ENCODE data around the gene NAA25.
"Not testable (repeated sequence)": the region's sequence is repeated elsewhere in the genome, so short reads cannot be mapped to it uniquely, and the experiment has no call there.

Gene NAA25

DNA sequence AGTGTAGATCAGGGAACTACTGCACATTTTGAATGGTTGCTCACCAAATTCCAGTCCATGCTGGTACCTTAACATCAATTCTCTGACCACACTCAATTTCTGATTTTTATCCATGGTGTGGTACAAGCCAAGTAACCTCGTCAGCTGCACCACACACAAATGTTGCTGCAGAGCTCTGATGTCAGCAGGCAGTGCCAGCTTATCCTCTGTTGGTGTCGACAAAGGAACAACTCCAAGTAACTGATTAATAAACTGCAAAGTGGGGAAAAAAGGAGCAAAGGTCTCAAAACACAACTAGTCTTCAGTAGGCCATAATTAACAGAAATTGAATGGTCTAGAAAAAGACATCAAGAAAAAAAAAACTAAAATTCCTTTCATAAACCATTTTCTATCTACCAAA, 47.4 kb downstream of the NAA25 start:
- DNase-seq (ENCODE audit: low read depth) = no peak

DNA sequence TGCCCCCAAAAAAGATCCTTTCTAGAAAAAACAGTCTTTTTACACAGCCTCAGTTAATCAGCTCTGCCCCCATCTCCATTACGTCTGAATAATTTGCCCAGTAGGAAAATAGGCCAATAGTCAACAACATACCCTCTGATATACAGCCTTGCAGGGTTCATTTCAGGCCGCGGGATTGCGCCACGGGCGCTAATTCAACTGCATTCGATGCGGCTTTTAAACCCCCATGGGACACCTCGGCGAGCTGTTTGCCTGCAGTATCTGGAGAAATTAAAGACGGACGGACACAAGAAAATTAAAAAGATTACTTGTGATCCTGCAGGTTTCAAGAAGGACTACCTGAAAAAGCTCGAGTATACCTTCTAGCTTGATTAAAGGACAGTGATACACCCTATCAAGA, 59.2 kb downstream of the NAA25 start:
- DNase-seq (ENCODE audit: low read depth) = no peak

DNA sequence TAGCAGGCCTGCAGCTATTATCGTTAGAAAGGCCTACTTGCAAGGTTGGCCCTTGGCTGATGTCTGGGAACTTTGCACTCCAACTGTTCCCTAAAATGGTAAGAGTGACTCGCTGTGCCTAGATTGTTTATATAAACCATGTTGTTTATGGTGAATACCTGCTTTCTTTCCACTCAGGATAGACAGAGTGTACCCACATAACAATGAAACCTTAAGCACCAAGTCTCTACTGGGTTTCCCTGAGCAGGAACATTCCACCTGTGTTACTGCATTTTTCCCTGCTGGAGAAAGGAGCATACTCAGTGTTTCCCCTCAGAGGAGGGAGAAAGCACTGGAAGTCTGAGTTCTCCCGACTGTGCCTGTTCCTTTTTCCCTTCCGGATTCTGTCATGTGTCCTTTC, 62.6 kb downstream of the NAA25 start:
- no peak for DNase-seq (ENCODE audit: low read depth)

DNA sequence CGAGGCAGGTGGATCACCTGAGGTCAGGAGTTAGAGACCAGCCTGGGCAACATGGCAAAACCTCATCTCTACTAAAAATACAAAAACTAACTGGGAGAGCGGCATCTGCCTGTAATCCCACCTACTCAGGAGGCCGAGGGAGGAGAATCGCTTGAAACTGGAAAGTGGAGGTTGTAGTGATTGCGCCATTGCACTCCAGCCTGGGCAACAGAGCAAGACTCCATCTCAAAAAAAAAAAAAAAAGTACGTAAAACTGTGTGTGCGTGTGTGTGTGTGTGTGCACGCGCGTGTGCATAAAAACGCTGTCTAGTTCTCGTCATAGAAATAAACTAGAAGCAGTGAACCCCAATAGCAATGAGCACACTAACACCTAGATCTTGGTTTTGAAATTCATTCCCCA, 72.0 kb downstream of the NAA25 start:
- DNase-seq (ENCODE audit: low read depth) = not testable (repeated sequence)

DNA sequence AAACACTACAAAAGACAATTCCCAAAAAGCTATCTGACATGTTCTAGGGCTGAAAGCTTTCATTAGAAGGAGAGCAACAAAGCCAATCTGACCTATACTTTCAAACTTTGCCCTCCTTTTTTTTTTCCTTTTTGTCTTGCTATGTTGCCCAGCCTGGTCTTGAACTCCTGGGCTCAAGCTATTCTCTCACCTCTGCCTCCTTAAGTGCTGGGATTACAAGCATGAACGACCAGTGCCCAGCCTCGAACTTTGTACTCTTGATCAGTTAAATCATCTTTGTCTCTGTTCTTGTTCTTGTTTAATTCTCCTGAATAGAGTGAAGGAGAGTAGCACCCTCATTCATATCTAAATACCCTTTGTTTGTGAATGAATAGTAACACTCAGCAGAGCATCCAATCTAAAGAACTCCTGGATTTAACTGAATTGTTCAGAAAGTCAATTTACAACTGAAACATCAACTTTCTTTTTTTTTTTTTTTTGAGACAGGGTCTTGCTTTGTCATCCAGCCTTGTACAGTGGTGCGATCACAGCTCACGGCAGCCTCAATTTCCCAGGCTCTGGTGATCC, 73.3 kb downstream of the NAA25 start:
- no peak for DNase-seq (ENCODE audit: low read depth)

DNA sequence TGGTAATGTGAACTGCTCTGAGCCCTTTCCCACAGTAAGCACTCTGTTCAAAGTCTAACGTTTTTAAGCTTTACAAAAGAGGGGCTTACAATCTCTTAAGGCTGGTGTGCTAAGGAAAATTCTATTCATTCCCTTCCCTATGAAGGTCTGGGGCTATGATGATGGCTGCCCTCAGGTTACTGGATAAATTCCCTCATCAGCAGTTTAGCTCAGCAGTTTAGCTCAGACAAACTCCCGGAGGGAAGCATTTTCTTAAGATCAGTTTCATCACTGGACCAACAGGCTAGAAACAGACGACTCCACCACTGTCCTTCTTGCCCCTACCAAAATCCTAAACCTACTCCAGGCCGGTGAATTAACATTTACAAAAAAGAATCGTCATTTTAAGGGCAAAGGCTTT, 76.3 kb downstream of the NAA25 start:
- no peak for DNase-seq (ENCODE audit: low read depth)

DNA sequence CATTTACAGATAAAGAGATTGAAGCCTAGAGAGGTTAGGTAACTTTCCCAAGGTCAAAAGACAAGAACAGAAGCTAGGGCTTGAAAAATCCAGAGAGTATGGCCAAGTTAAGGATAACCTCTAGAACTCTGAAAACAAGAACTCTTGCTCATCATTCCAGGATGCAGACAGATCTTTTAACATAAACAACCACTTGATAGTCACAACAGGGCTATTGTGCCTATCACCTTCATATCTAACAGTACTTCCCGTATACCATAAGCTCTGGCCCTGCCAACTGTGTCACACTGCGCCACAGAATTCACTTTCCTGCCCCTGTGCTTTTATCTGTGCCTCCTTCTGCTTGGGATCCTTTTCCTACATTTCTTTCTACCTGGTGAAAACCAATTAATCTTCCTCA, 77.1 kb downstream of the NAA25 start:
- DNase-seq (ENCODE audit: low read depth) = no peak

DNA sequence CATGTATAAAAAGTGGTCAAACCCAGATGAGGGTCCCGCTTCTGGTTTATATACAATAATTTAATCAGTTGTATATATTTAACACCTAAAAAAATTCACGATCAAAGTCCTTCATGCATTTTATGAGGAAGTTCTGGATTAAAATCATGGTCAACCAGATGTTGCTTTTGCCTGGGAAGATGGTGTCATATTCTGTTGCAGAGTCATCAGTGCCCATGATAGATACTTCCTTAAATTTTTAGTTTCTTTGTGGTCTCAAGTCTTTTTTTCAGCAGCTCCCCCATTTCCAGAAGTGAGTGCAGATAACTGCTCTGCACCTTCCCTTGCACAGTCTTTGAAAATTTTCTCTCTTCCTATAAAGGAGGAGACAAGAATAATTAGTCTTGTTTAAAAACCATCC, 79.3 kb downstream of the NAA25 start:
- DNase-seq (ENCODE audit: low read depth) = no peak

DNA sequence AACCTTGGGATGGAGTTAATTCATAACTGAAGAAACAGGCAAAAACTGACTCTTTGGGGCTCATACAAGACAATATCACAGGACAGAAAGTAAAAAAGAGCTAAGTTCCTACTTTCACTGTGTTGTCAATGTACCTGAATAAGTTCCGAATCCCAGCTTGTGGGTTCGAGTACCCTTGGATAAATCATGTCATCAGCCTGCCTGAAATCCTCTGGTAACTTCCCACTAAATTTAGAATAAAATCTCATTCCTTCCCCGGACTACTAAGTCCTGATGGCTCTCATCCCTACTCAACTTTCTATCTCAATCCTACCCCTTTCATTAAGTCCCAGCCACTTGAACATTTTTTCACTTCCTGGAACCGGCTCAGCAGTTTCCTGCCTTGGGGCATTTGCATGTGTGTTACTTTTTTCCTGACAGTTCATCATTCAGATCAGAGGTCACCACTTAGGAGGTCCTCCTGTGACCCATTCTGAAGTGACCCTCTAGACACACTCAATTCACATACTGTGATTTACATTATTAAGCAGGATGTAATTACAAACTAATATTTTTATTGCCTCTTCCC, 82.7 kb downstream of the NAA25 start:
- no peak for DNase-seq (ENCODE audit: low read depth)

DNA sequence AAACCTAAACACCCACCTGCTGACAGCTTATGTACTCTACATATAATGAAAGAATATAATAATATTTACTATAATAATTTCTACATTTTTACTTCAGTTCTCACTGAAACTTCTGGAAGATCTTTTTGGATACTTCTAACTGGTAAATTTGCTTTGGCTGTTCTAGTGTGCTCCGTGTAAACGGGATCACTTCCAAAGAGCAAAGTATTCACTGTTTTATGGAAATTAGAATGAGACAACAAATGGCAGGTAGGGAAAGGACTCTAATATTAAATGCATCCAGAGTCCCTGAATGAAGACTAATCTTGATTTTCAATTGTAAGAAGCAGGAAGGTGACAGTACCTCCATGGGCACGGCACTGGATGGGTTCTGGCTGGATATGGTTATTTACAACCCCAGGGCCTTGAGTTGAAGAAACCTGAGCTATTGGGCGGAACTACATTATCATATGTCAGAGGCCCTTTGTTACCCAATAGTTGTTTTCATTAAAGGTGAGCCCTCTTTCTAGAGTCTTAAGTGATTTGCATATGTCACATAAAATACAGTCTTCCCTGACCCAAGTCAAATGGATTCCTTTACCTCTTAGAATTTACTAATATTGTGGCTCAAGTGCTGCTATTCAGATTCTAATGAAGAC, 84.7 kb downstream of the NAA25 start:
- no peak for DNase-seq (ENCODE audit: low read depth)

DNA sequence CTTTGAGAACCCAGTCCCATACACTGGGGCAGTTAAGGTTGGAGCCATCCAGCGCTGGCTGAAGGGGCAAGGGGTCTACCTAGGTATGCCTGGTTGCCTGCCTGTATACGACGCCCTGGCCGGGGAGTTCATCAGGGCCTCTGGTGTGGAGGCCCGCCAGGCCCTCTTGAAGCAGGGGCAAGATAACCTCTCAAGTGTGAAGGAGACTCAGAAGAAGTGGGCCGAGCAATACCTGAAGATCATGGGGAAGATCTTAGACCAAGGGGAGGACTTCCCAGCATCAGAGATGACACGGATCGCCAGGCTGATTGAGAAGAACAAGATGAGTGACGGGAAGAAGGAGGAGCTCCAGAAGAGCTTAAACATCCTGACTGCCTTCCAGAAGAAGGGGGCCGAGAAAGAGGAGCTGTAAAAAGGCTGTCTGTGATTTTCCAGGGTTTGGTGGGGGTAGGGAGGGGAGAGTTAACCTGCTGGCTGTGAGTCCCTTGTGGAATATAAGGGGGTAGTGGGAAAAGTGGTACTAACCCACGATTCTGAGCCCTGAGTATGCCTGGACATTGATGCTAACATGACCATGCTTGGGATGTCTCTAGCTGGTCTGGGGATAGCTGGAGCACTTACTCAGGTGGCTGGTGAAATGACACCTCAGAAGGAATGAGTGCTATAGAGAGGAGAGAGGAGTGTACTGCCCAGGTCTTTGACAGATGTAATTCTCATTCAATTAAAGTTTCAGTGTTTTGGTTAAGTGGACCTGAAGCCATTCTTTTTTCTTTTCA, 86.2 kb downstream of the NAA25 start:
- DNase-seq (ENCODE audit: low read depth) = no peak

DNA sequence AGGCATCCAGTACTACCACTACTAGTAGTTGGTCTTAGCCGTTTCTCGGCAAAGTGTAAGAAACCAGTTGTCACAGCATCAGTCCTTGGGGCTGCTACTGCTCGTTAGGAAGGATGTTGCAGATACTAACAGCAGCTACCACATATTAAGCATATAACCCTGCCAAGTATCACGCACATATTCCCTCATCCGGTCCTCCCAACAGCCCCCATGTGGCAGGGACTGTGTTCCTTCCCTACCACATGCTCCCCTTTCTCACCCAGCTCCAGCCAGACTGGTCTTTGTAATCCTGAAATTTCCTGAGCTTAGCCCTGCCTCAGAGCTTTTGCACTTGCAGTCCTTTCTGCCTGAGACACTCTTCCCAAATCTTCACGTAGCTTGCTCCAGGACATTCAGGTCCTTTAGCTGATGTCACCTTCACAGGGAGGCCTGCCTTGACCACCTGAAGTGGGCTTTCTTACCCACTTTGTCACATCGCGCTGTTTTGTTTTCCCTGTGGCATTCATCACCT, 87.6 kb downstream of the NAA25 start:
- DNase-seq (ENCODE audit: low read depth) = no peak

DNA sequence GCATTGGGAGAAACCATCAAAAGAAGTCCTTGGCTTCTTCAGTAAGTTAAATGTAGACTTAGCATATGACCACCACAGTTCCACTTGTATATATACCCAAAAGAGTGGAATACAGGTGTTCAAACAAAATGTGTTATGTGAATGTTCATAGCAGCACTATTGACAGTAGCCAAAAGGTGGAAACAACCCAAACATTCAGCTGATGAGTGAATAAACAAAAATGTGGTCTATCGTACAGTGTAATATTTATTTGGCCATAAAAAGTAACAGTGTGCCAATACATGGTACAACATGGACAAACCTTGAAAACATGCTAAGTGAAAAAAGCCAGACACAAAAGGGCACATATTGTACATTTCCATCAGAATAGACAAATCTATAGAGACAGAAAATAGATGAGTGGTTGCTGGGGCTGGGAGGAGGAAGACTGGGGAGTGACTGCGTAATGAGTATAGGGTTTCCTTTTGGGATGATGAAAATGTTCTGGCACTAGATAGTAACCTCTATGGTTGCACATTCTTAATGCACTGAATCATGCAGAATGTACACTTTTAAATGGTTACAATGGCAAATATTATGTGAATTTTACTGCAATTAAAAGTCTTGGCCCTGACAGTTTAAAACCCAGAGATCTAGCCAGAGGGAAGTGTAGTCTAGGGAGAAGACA, 89.9 kb downstream of the NAA25 start:
- DNase-seq (ENCODE audit: low read depth) = no peak

DNA sequence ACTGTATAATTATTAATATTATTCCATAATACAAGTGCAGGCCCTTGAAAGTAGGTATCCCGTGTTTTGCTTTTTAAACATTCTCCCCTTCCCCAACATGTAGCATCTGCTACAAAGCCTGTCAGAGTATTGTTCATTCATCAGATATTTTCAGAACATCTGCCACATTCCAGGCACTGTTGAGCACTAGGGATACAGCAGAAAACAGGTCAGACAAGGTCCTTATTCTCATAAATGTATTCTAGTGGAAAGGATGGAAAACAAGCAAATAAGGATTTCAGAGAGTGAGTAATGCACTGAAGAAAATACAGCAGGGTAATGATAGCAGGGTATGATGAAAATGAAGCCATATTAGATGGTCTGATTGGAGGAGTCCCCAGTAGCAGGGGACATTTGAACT, 91.5 kb downstream of the NAA25 start:
- DNase-seq (ENCODE audit: low read depth) = no peak

DNA sequence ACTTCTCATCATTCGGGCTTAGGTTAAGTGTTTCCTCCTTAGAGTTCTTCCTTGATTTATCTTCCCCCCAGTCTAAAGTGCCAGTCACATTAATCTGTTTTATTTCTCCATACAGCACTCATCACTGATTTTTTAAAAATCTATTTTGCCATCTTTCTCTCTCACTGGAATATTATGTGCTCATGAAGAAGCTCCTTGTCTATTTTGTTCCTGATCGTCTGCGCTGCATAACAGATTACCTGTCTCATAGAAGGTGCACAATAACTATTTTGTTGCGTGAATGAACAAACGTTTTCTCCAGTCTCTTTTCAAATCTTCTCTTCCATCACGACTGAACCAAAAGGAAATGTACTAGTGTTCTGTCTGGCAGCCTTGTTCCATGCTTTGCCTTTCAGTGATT, 92.6 kb downstream of the NAA25 start:
- DNase-seq (ENCODE audit: low read depth) = no peak

DNA sequence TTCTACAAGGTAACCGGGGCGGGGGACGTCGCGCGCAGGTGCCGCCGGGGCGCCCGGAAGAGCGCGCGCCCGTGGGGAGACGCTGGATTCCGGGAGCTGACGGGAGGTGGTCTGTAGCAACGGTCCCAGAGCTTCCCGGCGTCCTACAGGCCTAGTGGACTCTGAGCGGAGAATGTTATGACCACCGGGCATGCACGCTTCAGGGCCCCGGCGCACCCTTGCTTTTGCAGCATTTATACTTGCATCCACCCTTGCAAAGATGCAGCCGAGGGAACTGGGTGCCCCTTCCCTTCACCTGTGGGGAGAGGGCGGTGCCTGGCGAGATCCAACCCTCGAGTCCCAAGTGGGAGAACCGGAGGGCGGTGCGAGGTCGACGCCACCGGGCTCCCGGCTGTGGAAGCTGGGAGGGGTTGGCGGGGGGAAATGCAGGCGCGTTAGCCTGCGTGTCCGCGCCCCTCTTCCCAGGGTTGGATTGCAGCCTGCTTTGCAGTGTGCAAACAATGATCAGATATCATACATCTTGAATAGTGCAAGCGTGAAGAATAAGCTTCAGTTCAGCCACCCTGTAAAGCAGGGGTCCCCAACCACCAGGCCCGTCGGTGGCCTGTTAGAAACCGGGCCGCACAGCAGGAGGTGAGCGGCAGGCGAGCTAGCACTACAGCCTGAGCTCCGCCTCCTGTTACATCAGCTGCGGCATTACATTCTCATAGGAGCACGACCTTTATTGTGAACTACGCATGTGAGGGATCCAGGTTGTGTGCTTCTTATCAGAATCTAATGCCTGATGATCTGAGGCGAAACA, 94.8 kb downstream of the NAA25 start:
- peak; percentile 54 for DNase-seq (ENCODE audit: low read depth)

DNA sequence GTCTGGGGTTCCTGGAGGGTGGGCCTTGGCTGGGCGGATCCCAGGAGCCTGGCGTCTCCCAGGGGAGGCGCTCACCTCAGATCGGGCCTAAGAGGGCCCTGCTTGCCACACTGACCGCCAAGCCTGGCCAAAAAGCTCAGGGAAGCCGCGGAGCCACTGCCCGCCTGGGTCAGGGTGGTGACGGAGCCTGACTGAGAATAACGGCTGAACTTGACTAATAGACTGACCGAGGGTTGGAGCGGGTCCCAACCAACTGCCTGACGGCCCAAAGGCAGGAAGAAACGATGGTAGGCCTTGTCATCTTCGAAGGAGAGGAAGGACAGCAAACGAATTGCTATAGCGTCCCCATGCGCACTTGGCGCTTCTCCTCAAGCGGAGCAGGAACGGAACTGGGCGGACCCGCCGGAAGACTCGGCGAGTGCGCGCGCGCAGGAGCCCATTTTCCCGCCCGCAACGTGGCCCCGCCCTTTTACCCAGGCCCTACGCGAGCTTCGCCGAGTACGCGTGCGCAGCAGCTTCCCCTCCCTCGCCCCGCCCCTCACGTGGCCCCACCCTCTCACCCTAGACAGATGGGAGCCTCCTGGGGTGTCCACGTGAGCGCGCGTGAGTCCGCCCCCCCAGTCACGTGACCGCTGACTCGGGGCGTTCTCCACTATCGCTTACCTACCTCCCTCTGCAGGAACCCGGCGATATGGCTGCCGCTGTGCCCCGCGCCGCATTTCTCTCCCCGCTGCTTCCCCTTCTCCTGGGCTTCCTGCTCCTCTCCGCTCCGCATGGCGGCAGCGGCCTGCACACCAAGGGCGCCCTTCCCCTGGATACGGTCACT, 95.6 kb downstream of the NAA25 start, which contains the start of the genes ERP29 and TMEM116:
Gene ERP29 (plus strand): TSS at position 652 of the 826 bp plus-strand sequence. CDS start 40 bp downstream, at position 692.
Gene TMEM116 (minus strand): TSS at position 391 of the 826 bp plus-strand sequence. CDS start 7,895 bp downstream, outside the sequence.
- DNase-seq (ENCODE audit: low read depth) = peak; percentile 100

DNA sequence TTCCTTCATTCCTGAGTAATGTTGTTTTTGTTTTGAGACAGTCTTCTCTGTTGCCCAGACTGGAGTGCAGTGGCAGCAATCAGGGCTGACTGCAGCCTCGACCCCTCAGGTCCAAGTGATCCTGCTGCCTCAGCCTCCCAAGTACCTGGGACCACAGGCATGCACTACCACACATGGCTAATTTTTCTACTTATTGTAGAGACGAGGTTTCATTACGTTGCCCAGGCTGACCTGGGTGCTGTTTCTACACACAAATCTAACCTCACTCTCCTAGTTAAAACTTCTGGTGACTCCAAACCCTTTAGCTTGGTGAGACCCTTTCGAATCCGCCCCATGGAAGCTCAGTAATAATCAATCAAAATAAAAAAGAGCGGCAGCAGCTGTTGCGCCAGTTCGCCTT, 96.9 kb downstream of the NAA25 start:
- DNase-seq (ENCODE audit: low read depth) = no peak

DNA sequence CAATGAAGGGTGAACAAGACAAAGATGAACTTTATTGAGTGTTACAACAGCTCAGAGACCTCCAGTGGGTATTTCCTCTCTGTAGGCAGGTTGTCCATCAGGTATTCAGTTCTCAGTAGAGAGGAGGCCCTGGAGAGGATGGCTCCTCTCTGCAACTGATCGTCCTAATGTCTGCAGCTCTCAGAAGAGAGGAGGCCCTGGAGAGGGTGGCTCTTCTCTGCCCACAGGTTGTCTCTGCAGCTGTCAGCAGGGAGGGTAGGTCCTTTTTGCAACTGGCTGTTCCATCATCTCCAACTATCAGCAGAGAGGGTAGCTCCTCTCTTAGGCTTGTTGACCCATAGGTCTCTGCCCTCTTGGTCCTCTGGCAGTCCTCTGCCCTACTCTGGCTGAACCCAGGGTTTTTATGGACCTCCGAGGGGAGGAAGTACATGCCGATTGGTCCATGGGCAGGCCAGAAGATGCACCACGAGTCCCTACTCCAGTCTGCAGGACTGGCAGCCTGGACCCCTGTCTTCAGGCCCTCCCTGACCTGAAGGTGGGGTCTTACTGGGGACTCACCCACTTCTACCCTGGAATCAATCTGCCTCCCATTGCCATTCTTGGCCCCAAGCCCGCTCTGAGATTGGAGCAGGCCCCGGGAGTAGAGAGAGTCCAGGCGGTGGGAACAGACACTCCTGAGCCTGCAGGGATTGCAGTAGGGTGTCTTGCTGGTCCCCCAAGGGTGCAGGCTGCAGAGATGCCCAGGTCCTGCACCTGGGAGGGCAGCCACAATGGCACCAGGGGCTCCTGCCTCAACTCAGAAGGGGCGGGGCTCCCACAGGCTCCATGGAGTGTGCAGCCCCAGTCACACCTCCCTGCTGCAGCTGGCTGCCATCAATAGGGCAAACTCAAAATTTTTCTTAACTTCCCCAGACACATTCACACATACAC, 97.9 kb downstream of the NAA25 start:
- DNase-seq (ENCODE audit: low read depth) = no peak

All from activated T-cell treated with anti-CD3 and anti-CD28 coated beads for 24 hours (primary cell).